Amniotic epithelial cell (primary cell): Measurements from ENCODE around the gene CCDC24.
A peak's percentile ranks its signal among the peaks of the same experiment; 100 is the strongest.

Experiments used
- DNase-seq: peaks from one replicate; pipeline ENCODE4 v3.0.0-alpha.2; 2010; ENCODE audit warnings: low read depth

CCDC24 gene

GRCh38 chr1:44024031-44024902 is 32.9 kb downstream of the CCDC24 start:
- no peak for DNase-seq

DNA sequence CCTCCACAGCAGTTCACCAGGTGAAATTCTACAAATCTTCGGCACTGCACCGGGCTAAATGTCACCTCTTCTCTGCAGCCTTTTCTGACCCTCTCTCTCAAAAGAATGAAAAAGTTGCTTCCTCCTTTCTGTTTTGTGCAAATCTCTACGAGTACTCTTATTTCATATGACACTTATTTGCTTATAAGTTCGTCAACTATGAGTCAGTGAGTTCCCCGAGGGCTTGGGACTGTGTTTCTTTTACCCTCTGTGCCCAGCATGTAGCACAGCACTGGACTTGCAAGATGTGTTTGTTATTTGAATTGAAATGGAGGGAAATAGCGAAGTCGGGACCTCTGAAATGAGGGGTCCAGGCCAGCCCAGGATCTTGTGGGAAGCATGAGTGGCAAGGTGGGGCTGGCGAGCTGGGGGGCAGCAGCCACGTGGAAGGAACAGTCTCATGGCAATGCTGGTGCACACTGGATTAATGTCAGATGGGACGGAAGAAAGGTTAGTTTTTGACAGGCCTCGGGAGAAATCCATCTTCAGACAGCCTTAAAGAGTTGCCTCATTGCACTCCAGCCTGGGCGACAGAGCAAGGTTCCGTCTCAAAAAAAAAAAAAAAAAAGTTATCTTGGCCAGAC is 33.6 kb downstream of the CCDC24 start:
- DNase-seq = no peak

GRCh38 chr1:44025816-44026215 is 34.4 kb downstream of the CCDC24 start:
- DNase-seq = no peak

GRCh38 chr1:44027320-44027719 is 35.9 kb downstream of the CCDC24 start:
- no peak for DNase-seq

DNA sequence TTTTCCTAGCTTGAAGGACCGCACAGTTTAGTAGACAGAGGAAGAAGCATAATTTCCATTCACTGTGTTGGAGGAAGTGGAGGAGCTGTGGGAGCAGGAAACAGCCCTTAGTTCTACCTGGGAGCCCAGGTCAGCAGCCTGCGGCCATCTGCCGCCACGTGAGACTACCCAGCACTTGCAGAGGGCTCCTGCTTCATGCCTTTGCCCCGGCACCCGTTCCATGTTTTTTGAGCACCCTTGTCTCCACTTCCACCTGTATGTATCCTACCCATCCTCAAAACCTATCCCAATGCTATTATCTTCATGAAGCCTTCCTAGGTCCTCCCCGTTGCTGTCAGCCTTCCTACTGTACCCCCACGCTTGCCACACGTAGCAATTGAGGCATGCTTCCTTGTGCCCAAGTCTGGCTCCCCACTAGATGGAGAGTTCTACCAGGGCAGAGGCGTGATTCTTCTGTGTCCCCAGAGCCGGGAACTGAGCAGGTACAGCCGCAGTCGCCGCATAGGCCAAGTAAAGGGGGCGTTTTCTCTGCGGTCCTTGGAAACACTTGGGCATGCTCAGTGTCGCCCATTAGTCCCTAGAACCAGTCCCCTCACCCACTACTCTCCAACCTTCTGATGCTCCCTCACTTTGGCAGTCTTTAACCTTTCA is 38.0 kb downstream of the CCDC24 start:
- DNase-seq = no peak

DNA sequence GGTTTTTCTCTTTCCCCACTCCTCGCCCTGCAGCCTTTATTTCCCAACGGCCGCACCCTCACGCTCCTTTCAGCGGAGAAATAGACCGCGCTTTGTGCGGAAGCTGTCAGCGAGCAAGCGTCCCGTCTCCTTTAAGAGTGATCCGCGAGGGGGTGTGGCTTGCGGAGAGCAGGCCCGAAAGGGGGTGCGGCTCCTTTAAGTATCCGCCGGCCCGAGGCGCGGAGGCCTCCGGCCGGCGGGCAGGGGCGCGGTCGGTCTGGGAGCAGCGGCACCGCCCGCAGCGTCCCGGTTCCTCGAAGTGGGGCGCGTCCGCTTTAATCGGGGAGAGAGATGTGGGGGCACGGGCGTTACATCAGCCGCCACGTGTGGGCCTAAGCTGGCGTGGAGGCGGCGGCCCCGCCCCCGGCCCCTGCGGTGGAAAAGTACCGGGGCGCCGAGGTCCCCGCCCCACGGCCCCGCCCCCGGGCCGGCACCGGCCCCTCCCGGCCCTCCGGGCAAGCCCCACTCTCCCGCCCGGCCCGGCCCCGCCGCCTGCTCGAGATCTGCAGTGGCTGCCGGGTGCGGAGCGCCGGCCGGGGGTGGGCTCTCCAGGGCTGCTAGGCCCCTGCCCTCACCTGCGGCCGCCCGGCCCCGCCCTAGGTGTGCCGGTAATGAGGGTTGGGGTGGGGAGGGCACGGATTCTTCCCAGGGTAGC is 38.7 kb downstream of the CCDC24 start:
- peak; percentile 87 for DNase-seq

GRCh38 chr1:44030605-44031251 is 39.3 kb downstream of the CCDC24 start:
- DNase-seq = peak; percentile 26

GRCh38 chr1:44031252-44032169 is 40.1 kb downstream of the CCDC24 start, which contains the start of gene SLC6A9:
SLC6A9 (minus strand) TSS chr1:44031462; CDS start chr1:44024277, 7,185 bp downstream.
- DNase-seq = peak; percentile 46

GRCh38 chr1:44032170-44032790 is 40.9 kb downstream of the CCDC24 start:
- no peak for DNase-seq

- no peak for DNase-seq
Observed at GRCh38 chr1:44033041-44033575, 41.7 kb downstream of the CCDC24 start.

DNA sequence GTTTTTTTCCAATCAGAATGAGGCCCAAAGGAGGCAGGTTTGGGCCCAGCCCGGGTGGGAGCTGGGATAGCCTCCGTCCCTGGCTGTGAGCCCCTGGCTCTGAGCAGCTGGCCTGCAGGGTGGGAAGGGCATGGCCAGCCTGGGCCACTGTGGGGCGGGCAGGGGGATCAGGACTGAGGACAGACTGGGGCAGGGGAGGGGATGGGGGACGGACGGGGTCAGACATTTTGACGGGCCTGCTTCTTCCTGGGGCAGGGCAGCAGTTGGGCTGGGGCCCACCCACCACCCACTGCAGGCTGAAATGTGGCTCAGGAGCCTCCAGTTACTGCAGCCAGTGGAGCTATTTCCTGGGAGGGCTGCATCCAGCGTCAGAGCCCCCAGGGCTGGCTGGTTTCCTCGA is 42.4 kb downstream of the CCDC24 start:
- no peak for DNase-seq

DNA sequence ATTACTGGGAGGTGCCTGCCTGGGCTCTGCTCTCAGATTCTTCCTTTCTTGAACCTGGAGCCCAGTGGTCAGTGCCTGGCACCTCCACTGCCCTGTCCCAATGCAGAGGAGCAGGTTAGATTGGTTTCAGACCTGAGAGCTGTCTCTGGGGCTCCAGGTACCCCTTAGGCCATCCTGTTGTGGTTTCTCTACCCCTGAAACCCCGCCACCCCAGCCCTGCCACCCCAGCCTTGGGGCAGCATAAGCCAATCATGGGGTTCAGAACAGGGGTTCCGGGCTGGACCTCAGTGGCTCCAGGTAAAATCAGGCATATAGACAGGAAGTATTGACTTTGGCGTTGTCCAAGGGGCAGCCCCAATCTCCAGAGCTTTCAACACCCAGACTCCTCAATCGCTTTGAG is 43.0 kb downstream of the CCDC24 start:
- DNase-seq = no peak

GRCh38 chr1:44034976-44035716 is 43.7 kb downstream of the CCDC24 start:
- DNase-seq = no peak

DNA sequence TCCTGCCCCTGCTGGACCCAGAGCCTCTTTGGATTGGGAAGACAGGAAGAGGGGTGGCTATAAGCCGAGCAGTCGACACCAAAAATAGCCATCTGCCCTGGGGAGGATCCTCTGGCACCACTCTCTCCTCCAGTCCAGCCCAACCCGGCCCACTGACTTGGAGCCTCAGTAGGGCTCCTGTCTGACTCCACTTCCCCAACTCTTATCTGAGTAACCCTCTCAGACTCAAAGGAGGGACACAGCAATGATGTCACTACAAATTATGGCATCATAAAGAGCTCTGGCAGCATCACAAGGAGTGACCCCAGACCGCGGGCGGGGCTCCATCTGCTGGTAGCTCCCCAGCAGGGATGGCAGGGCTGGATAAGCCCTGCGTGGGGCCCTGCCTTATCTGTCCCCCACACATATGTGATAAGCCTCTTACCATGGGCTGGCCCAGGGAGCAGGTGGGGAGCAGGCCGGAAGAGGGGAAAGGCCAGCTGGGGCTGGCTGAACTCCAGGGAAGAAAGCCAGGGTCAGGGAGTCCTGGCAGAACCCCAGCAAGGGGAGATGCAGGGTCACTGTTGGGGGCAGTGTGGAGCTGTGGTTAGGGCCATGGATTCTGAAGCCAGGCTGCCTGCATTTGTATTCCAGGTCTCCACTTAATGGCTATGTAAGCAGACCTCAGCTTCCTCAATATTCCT is 44.5 kb downstream of the CCDC24 start:
- no peak for DNase-seq

DNA sequence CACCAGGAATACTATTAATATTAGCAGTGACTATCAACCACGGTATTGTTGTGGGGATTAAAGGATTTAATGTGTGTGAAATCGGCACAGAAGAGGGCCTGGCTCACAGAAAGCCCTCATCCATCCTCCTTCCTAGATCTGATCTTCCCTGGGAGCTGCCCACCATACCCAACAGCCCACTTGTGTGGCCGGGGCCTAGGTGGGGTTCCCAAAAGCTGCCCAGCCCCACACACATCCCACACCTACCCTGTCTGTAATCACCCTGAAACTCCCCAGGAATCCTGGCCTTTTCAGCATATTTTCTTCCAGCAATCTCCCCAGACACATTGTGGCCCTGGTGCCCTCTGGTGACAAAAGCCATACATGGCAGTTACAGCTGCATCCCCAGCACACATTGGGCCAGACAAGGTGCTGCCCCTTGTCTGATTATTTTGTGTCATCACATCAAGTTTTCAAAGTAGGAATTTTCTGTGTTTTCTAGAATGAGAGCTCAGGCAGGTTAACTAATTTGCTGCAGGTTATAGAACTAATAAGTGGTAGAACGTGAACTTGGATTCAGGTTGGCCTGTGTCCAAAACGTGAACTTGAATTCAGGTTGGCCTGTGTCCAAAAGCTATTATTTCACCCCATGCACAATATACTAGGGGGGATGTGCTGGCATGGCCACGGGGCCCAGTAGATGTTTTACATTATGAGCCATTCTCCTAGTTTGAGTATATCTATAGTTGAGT is 45.2 kb downstream of the CCDC24 start:
- peak; percentile 36 for DNase-seq

- no peak for DNase-seq
Observed at GRCh38 chr1:44037154-44037553, 45.8 kb downstream of the CCDC24 start.

- peak; percentile 59 for DNase-seq
Observed at GRCh38 chr1:44038876-44039657, 47.7 kb downstream of the CCDC24 start.
